A549 (cell line): ENCODE measurements around the gene CCSER1. TPM values are rescaled to one million over a fixed set of nuclear protein-coding genes. Genes with fewer than 3 reads are reported as not detected.

Source experiments
- ATAC-seq, 2 experiments: fragments of 200-7000 bp in 1 of 2; fragments of >200 bp in 1 of 2; cut with Nextera tagmentation in 1 of 2; cut with Tn5 transposase in 1 of 2; 3 replicates each; pipeline versions ENCODE4 v1.8.0 to v1.9.1; 2018 to 2020; ENCODE audit warnings: mild to moderate bottlenecking in 1 of 2, moderate library complexity in 1 of 2
- CTCF ChIA-PET: fragments of 300-600 bp; sonication (Branson Sonifier 250); formaldehyde crosslinking; extraction: SDS; loops from one replicate; lab custom pipeline; 2021; ENCODE audit warnings: antibody characterized with exemption, inconsistent platforms; lab: Yijun Ruan, JAX
- POLR2A ChIA-PET: fragments of 350-600 bp; formaldehyde crosslinking; extraction: SDS; loops from one replicate; lab custom pipeline; 2021; ENCODE audit warnings: antibody characterized with exemption, inconsistent platforms; lab: Yijun Ruan, JAX
- DNase-seq, 2 experiments: peaks; one replicate each; pipeline versions ENCODE4 v3.0.0 to v3.0.0-alpha.2; 2011 to 2016; ENCODE audit warnings: low read depth in 1 of 2, low spot score in 1 of 2
- FAIRE-seq: peaks from 2 replicates; lab custom pipeline; 2011; peaks lifted over from hg19 to GRCh38; lab: Jason Lieb, UNC
- H3K27ac ChIP-seq, 2 experiments: fragments of >200 bp; sonication (Bioruptor Twin); formaldehyde crosslinking; 3 replicates each; pipeline ENCODE4 v1.5.1; 2016 to 2017
- H3K4me1 ChIP-seq: fragments of >200 bp; sonication (Bioruptor Twin); formaldehyde crosslinking; 3 replicates; pipeline ENCODE4 v1.6.1; 2016
- H3K4me2 ChIP-seq: fragments of >200 bp; sonication (Bioruptor Twin); formaldehyde crosslinking; 3 replicates; pipeline ENCODE4 v1.6.1; 2016
- H3K4me3 ChIP-seq: fragments of >200 bp; sonication (Bioruptor Twin); formaldehyde crosslinking; 3 replicates; pipeline ENCODE4 v1.5.1; 2016
- H3K9me3 ChIP-seq: fragments of >200 bp; sonication (Bioruptor Twin); formaldehyde crosslinking; 3 replicates; pipeline ENCODE4 v1.6.1; 2016
- CBX8 ChIP-seq: fragments of 200-600 bp; sonication (generic); IDR thresholded peaks from 2 replicates; pipeline ENCODE4 v1.6.1; 2016
- CEBPB ChIP-seq, 2 experiments: fragments of >200 bp in 1 of 2; sonication (Bioruptor Twin) in 1 of 2; formaldehyde crosslinking in 1 of 2; IDR thresholded peaks; 2 replicates each; pipeline ENCODE4 v1.6.1; 2012 to 2016
- CTCF ChIP-seq: fragments of >200 bp; sonication (Bioruptor Twin); formaldehyde crosslinking; IDR thresholded peaks from 3 replicates; pipeline ENCODE4 v1.5.1; 2016
- ELK1 ChIP-seq: fragments of 150-350 bp; IDR thresholded peaks from 2 replicates; pipeline ENCODE4 v1.6.1; 2014; ENCODE audit warnings: low read depth, mild to moderate bottlenecking, low read length
- EP300 ChIP-seq, 2 experiments: fragments of >200 bp; sonication (Bioruptor Twin); formaldehyde crosslinking; IDR thresholded peaks; 2 replicates in 1 of 2; 3 replicates in 1 of 2; pipeline ENCODE4 v1.6.1; 2016 to 2017
- FOSB ChIP-seq: fragments of 250-450 bp; sonication (Bioruptor Pico); IDR thresholded peaks from 2 replicates; pipeline ENCODE4 v1.5.0; 2020; ENCODE audit warnings: mild to moderate bottlenecking, moderate library complexity
- GATA3 ChIP-seq: IDR thresholded peaks from 2 replicates; pipeline ENCODE4 v1.6.1; 2012; ENCODE audit warnings: borderline replicate concordance
- HEYL ChIP-seq: fragments of 250-450 bp; sonication (Bioruptor Pico); IDR thresholded peaks from 2 replicates; pipeline ENCODE4 v1.8.0; 2021; ENCODE audit warnings: mild to moderate bottlenecking, moderate library complexity
- HOXB13 ChIP-seq: fragments of 250-450 bp; sonication (Bioruptor Pico); IDR thresholded peaks from 2 replicates; pipeline ENCODE4 v1.5.0; 2020; ENCODE audit warnings: low read depth, mild to moderate bottlenecking, moderate library complexity
- JUN ChIP-seq, 2 experiments: fragments of >200 bp; sonication (Bioruptor Twin); formaldehyde crosslinking; IDR thresholded peaks; 2 replicates in 1 of 2; 3 replicates in 1 of 2; pipeline ENCODE4 v1.6.1; 2016 to 2017
- KDM5A ChIP-seq: fragments of 200-600 bp; sonication (generic); IDR thresholded peaks from 2 replicates; pipeline ENCODE4 v1.6.1; 2016; ENCODE audit warnings: antibody characterized with exemption, mild to moderate bottlenecking
- MAFK ChIP-seq: fragments of 450-650 bp; IDR thresholded peaks from 2 replicates; pipeline ENCODE4 v1.6.1; 2014; ENCODE audit not compliant: partially characterized antibody
- MAZ ChIP-seq: fragments of 150-350 bp; IDR thresholded peaks from 2 replicates; pipeline ENCODE4 v1.6.1; 2014; ENCODE audit warnings: antibody characterized with exemption, low read depth, low read length, borderline replicate concordance
- MYC ChIP-seq: IDR thresholded peaks from 2 replicates; pipeline ENCODE4 v1.6.1; 2012; ENCODE audit warnings: mild to moderate bottlenecking, inconsistent platforms, low read length, improper control_type of control experiment, borderline replicate concordance
- PBX3 ChIP-seq: IDR thresholded peaks from 2 replicates; pipeline ENCODE4 v1.6.1; 2012
- POLR2AphosphoS2 ChIP-seq: conservative IDR thresholded peaks from 2 replicates; pipeline ENCODE4 v1.6.1; 2012; ENCODE audit warnings: low read length, improper control_type of control experiment, inconsistent platforms
- RFX5 ChIP-seq: fragments of 450-650 bp; IDR thresholded peaks from 2 replicates; pipeline ENCODE4 v1.7.1; 2014; ENCODE audit warnings: antibody characterized with exemption, mild to moderate bottlenecking, moderate library complexity
- SREBF2 ChIP-seq: fragments of 450-650 bp; IDR thresholded peaks from 2 replicates; pipeline ENCODE4 v1.6.1; 2014; ENCODE audit warnings: mild to moderate bottlenecking, moderate library complexity
- ZC3H11A ChIP-seq: fragments of 450-650 bp; IDR thresholded peaks from 2 replicates; pipeline ENCODE4 v1.6.1; 2014; ENCODE audit warnings: antibody characterized with exemption, mild to moderate bottlenecking
- ZNF302 ChIP-seq: fragments of 250-450 bp; sonication (Bioruptor Pico); IDR thresholded peaks from 2 replicates; pipeline ENCODE4 v1.9.0; 2021; ENCODE audit warnings: inconsistent platforms, mild to moderate bottlenecking, moderate library complexity
- WGBS: methylation state at CpG from one replicate; pipeline ENCODE4 v1.1.6; 2017; ENCODE audit errors: missing lambda C conversion rate; 5-methylcytosine and 5-hydroxymethylcytosine counted together
- polyA plus RNA-seq, 4 experiments: library from polyadenylated mRNA; depleted of rRNA in 3 of 4; stranded (reverse); fragments of >200 nt; fragmentation: RNase III in 1 of 4; extraction: RNeasy Plus Mini Kit Qiagen cat#74134 plus additional on column Dnase treatment in 1 of 4; gene quantifications; 2 replicates in 3 of 4; 3 replicates in 1 of 4; pipeline ENCODE4 v1.2.3, GENCODE V29; 2011 to 2017
- TF ChIP-seq, protein P1 (sequence below): IDR thresholded peaks from 2 replicates; pipeline ENCODE4 v1.6.1; 2012; ENCODE audit warnings: low read depth, borderline replicate concordance
- TF ChIP-seq, protein P2 (sequence below): IDR thresholded peaks from 2 replicates; pipeline ENCODE4 v1.6.1; 2012
- TF ChIP-seq, protein P3 (sequence below): fragments of 250-450 bp; sonication (Bioruptor Pico); IDR thresholded peaks from 2 replicates; pipeline ENCODE4 v1.5.0; 2020; ENCODE audit warnings: low read depth, mild to moderate bottlenecking, moderate library complexity

CCSER1 gene
- polyA plus RNA-seq, 2 of the 4 experiments (the other 2 are of a cell fraction): 0.06 TPM; not detected in 1

DNA sequence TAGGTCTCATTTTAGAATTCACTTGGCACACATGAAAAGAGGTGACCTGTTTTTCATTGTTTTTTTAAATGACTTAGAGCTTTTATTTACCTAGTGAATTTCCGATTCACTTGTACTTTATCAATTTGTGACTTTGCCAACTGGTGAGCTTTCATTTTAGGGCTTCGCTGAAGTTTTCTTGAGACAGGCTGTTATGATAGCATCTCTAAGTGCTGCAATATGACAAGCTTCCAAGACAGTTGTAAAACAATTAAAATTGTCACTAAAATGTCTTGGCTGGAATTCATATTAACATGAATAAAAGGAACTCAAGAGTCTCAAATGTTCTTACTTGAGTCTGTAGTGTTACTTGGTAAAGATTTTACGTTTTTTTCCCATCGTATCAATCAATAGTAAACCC, 1344.9 kb downstream of the CCSER1 start:
- no peak overlapping the region for H3K4me3 ChIP-seq
- TF ChIP-seq CBX8: no peak
- no peak overlapping the region for H3K27ac ChIP-seq
- ATAC-seq (no peak), FAIRE-seq (no peak), DNase-seq (no peak)
- 20% methylated on average over 4 of the region's 4 CpGs for WGBS
- ChIA-PET CTCF (no interaction called here), POLR2A (no interaction called here)
- H3K9me3 ChIP-seq: no peaks in the 10 kb centered on the region
- no peaks in the 10 kb centered on the region for H3K4me1 ChIP-seq
- no peak overlapping the region for H3K4me2 ChIP-seq

DNA sequence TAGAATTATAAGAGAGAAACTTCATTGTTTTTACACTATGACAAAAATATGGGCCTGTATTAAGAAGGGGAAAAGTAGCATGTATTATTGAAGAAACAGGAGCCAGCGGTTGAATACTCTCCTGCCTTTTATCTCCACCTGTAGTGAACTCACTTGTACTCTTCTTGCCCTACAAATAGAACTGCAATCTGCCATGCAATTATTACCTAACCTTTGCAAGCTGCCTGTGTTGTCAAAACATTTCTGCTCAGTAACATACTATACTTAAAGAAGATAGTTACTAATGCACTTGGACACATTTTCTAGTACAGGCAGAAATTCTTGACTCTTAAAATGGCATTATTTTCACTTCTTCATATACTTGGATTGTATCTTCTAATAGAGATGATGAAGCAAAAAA, 1358.2 kb downstream of the CCSER1 start:
- TF ChIP-seq GATA3 (no peak), POLR2AphosphoS2 (no peak), ZC3H11A (no peak), PBX3 (no peak), ZNF302 (no peak), MAFK (no peak), ELK1 (no peak), EP300 (IDR thresholded peaks at IDR 0.05) (no peak), HOXB13 (no peak), SREBF2 (no peak), MAZ (no peak)
- TF ChIP-seq, protein P1, sequence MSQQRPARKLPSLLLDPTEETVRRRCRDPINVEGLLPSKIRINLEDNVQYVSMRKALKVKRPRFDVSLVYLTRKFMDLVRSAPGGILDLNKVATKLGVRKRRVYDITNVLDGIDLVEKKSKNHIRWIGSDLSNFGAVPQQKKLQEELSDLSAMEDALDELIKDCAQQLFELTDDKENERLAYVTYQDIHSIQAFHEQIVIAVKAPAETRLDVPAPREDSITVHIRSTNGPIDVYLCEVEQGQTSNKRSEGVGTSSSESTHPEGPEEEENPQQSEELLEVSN: no peak
- TF ChIP-seq, protein P2, sequence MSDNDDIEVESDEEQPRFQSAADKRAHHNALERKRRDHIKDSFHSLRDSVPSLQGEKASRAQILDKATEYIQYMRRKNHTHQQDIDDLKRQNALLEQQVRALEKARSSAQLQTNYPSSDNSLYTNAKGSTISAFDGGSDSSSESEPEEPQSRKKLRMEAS: no peak
- TF ChIP-seq, all 56 proteins: peak for 0
- H3K4me1 ChIP-seq: no peaks in the 10 kb centered on the region
- ATAC-seq (no peak), DNase-seq (no peak), FAIRE-seq (no peak)
- no peak overlapping the region for H3K4me3 ChIP-seq
- H3K27ac ChIP-seq: no peak overlapping the region
- POLR2A ChIA-PET: no interaction called here
- CTCF ChIA-PET: no interaction called here
- H3K4me2 ChIP-seq: no peak overlapping the region
- no peaks in the 10 kb centered on the region for H3K9me3 ChIP-seq
- 3% methylated on average over 1 of the region's 1 CpG for WGBS

- no peak overlapping the region for H3K4me3 ChIP-seq
- H3K4me1 ChIP-seq: no peaks in the 10 kb centered on the region
- FAIRE-seq (no peak), DNase-seq (no peak), ATAC-seq (no peak)
- no peaks in the 10 kb centered on the region for H3K9me3 ChIP-seq
- no peak overlapping the region for H3K27ac ChIP-seq
- H3K4me2 ChIP-seq: no peak overlapping the region
- POLR2A ChIA-PET: no interaction called here
- 58% methylated on average over 2 of the region's 2 CpGs for WGBS
- TF ChIP-seq, protein P1: no peak
- TF ChIP-seq RFX5 (no peak), JUN (IDR thresholded peaks at IDR 0.05) (no peak), CTCF (no peak), MYC (no peak), HEYL (CRISPR knock-in tag) (no peak), ZNF302 (no peak), CEBPB (IDR thresholded peaks at IDR 0.05) (no peak), ELK1 (no peak), KDM5A (no peak), FOSB (CRISPR knock-in tag) (no peak)
- TF ChIP-seq, protein P3, sequence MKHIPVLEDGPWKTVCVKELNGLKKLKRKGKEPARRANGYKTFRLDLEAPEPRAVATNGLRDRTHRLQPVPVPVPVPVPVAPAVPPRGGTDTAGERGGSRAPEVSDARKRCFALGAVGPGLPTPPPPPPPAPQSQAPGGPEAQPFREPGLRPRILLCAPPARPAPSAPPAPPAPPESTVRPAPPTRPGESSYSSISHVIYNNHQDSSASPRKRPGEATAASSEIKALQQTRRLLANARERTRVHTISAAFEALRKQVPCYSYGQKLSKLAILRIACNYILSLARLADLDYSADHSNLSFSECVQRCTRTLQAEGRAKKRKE (CRISPR knock-in tag): no peak
- CTCF ChIA-PET: no interaction called here
These were observed 1361.8 kb downstream of the CCSER1 start for GRCh38 chr4:91488946-91489345.
